Left lung (tissue), 10 donors: ENCODE results near the gene LDB3. TPM values are rescaled to one million over a fixed set of nuclear protein-coding genes. Genes with fewer than 3 reads are reported as not detected.

Experiments used
- ATAC-seq: fragments of 200-7000 bp; cut with Tn5 transposase; one replicate; pipeline ENCODE4 v1.9.1; 2020; ENCODE audit warnings: moderate library complexity
- DNase-seq, 4 donors: peaks; one replicate each; pipeline ENCODE4 v3.0.0-alpha.2; 2013 to 2020
- H3K27ac ChIP-seq, 2 donors: fragments of 200-600 bp; sonication (generic) in 1 of 2; one replicate each; pipeline versions ENCODE4 v1.5.0 to v1.8.0; 2020 to 2021
- H3K27me3 ChIP-seq, 2 donors: fragments of 200-600 bp; sonication (generic) in 1 of 2; one replicate each; pipeline versions ENCODE4 v1.5.0 to v1.8.0; 2020 to 2021
- H3K36me3 ChIP-seq, 2 donors: fragments of 200-600 bp; sonication (generic) in 1 of 2; one replicate each; pipeline versions ENCODE4 v1.5.0 to v1.8.0; 2020 to 2021
- H3K4me1 ChIP-seq, 2 donors: fragments of 200-600 bp; one replicate each; pipeline ENCODE4 v1.8.0; 2021
- H3K4me3 ChIP-seq, 2 donors: fragments of 200-600 bp; sonication (generic) in 1 of 2; one replicate each; pipeline versions ENCODE4 v1.5.0 to v1.8.0; 2020 to 2021; ENCODE audit warnings: mild to moderate bottlenecking in 1 of 2
- H3K9me3 ChIP-seq, 2 donors: fragments of 200-600 bp; sonication (generic) in 1 of 2; one replicate each; pipeline versions ENCODE4 v1.5.0 to v1.8.0; 2020 to 2021
- CTCF ChIP-seq, 2 donors: fragments of 200-600 bp; sonication (generic) in 1 of 2; IDR thresholded peaks; one replicate each; pipeline versions ENCODE4 v1.5.0 to v1.8.0; 2021; ENCODE audit warnings: antibody characterized with exemption in 2 of 2
- intact Hi-C, 2 donors: fragments of 100-400 bp; cut with DNase I; formaldehyde crosslinking; loops; one replicate each; pipeline versions ENCODE4 v1.11.2 to v1.14.2; 2022
- polyA plus RNA-seq, 6 donors: library from polyadenylated mRNA; unstranded; fragments of 120-200 nt; gene quantifications; one replicate each; pipeline ENCODE4 v1.2.1, GENCODE V29; 2013; ENCODE audit not compliant: insufficient read length in 6 of 6
- total RNA-seq, 2 donors: library from RNA; stranded (reverse); fragmentation: NEBNext Ultra II Directional; extraction: Animal tissue kit (Norgen Biotek cat#: 25700); gene quantifications; one replicate each; pipeline ENCODE4 v1.2.1, GENCODE V29; 2021
- donor health status: DM: no; HTN: yes; CAD: no.
- donor health status: DM: no; HTN: no; CAD: no.

Gene LDB3
- total and polyA plus RNA-seq, 8 donors = 1.1 to 2.7 (median 1.3) TPM

- DNase-seq = no peak
- TF ChIP-seq CTCF (IDR thresholded peaks at IDR 0.05) = no peak
- intact Hi-C loops = no loop called here
- no peaks in the 10 kb centered on the region for H3K36me3 ChIP-seq
- peaks cover 14 to 15% of the 10 kb centered on the region in 2 donors for H3K4me1 ChIP-seq
- no peak for ATAC-seq
- H3K9me3 ChIP-seq = no peaks in the 10 kb centered on the region
- H3K4me3 ChIP-seq = peak overlapping the region; percentile 64 to 65
- H3K27me3 ChIP-seq = peaks cover 16 to 90% of the 10 kb centered on the region in 2 donors
- peak overlapping the region; percentile 89 to 95 for H3K27ac ChIP-seq
These were observed 87.1 kb downstream of the LDB3 start for GRCh38 chr10:86755454-86755739.

GRCh38 chr10:86755740-86756510, 87.6 kb downstream of the LDB3 start:
- Histone ChIP-seq H3K4me3 (peak overlapping the region; percentile 64 to 65), H3K27me3 (peaks cover 19 to 95% of the 10 kb centered on the region in 2 donors), H3K9me3 (no peaks in the 10 kb centered on the region), H3K4me1 (peaks cover 14 to 15% of the 10 kb centered on the region in 2 donors), H3K36me3 (no peaks in the 10 kb centered on the region), H3K27ac (peak overlapping the region; percentile 89 to 95)
- peak; percentile 88 for ATAC-seq
- TF ChIP-seq CTCF (IDR thresholded peaks at IDR 0.05) = no peak
- intact Hi-C loops = no loop called here
- peak; percentile 71 to 96 (median 92) for DNase-seq

- Histone ChIP-seq H3K36me3 (no peaks in the 10 kb centered on the region), H3K4me1 (peaks cover 14 to 15% of the 10 kb centered on the region in 2 donors), H3K27me3 (peaks cover 19 to 97% of the 10 kb centered on the region in 2 donors), H3K9me3 (no peaks in the 10 kb centered on the region), H3K27ac (peak within 1 kb of the TSS; percentile 89 to 95), H3K4me3 (peak within 1 kb of the TSS; percentile 64 to 69)
- no peak for TF ChIP-seq CTCF (IDR thresholded peaks at IDR 0.05)
- DNase-seq (peak; percentile 49 to 88 (median 74)), ATAC-seq (peak; percentile 26)
- intact Hi-C loops = no loop called here
These were observed 88.3 kb downstream of the LDB3 start, which contains the start of gene BMPR1A for GRCh38 chr10:86756511-86757112. Gene BMPR1A (plus strand): TSS chr10:86756619. CDS start chr10:86876019, 119,400 bp downstream.

- H3K27me3 ChIP-seq = peaks cover 19 to 97% of the 10 kb centered on the region in 2 donors
- no peaks in the 10 kb centered on the region for H3K36me3 ChIP-seq
- ATAC-seq = no peak
- H3K9me3 ChIP-seq = no peaks in the 10 kb centered on the region
- peak in 3 of 4 donors; percentile 40 to 73 (median 68) for DNase-seq
- H3K4me3 ChIP-seq = peak overlapping the region; percentile 64 to 69
- TF ChIP-seq CTCF (IDR thresholded peaks at IDR 0.05) = peak in 1 of 2 donors; percentile 12
- H3K27ac ChIP-seq = peak overlapping the region; percentile 81 to 94
- peaks cover 14 to 15% of the 10 kb centered on the region in 2 donors for H3K4me1 ChIP-seq
- intact Hi-C loops = no loop called here
These were observed 89.0 kb downstream of the LDB3 start for GRCh38 chr10:86757113-86757972.
